Esophagus squamous epithelium (tissue), 5 donors: Measurements from ENCODE around the gene NLRP5. TPM values are rescaled to one million over a fixed set of nuclear protein-coding genes. Genes with fewer than 3 reads are reported as not detected.
"Not testable (repeated sequence)": the region's sequence is repeated elsewhere in the genome, so short reads cannot be mapped to it uniquely, and the experiment has no call there.

ENCODE experiments used
- DNase-seq: peaks from one replicate; lab custom pipeline; 2025; lab: John Stamatoyannopoulos, UW
- H3K27ac ChIP-seq, 4 donors: fragments of 200-600 bp; sonication (generic); one replicate each; pipeline ENCODE4 v1.5.1; 2016 to 2019; ENCODE audit warnings: mild to moderate bottlenecking in 1 of 4
- H3K27me3 ChIP-seq, 4 donors: fragments of 200-600 bp; sonication (generic); 1 replicate in 3 of 4; 2 replicates in 1 of 4; pipeline versions ENCODE4 v1.5.1 to v1.6.0; 2017 to 2021; ENCODE audit warnings: antibody characterized with exemption in 1 of 4
- H3K36me3 ChIP-seq, 3 donors: fragments of 200-600 bp; sonication (generic); one replicate each; pipeline ENCODE4 v1.5.1; 2016 to 2019
- H3K4me1 ChIP-seq, 3 donors: fragments of 200-600 bp; sonication (generic); one replicate each; pipeline ENCODE4 v1.5.1; 2017 to 2019
- H3K4me3 ChIP-seq, 4 donors: fragments of 200-600 bp; sonication (generic); 1 replicate in 3 of 4; 2 replicates in 1 of 4; pipeline ENCODE4 v1.5.1; 2016 to 2019; ENCODE audit warnings: mild to moderate bottlenecking in 2 of 4, moderate library complexity in 1 of 4
- H3K9me3 ChIP-seq, 3 donors: fragments of 200-600 bp; sonication (generic); one replicate each; pipeline ENCODE4 v1.5.1; 2016 to 2019
- CTCF ChIP-seq, 6 experiments: fragments of 450-650 bp in 4 of 6; fragments of 200-600 bp in 2 of 6; sonication (generic) in 2 of 6; IDR thresholded peaks; one replicate each; pipeline ENCODE4 v1.5.1; 2016 to 2019; ENCODE audit warnings: antibody characterized with exemption in 6 of 6, mild to moderate bottlenecking in 4 of 6, moderate library complexity in 4 of 6
- POLR2A ChIP-seq, 4 donors: fragments of 450-650 bp; IDR thresholded peaks; one replicate each; pipeline ENCODE4 v1.6.1; 2017; ENCODE audit warnings: antibody characterized with exemption in 4 of 4, mild to moderate bottlenecking in 4 of 4, moderate library complexity in 3 of 4
- WGBS, 2 donors: methylation state at CpG; one replicate each; pipeline ENCODE4 v1.1.5; 2018; 5-methylcytosine and 5-hydroxymethylcytosine counted together
- intact Hi-C: fragments of 100-400 bp; cut with DNase I; formaldehyde crosslinking; loops from one replicate; pipeline ENCODE4 v1.15.0; 2022
- total RNA-seq, 4 donors: library from RNA; depleted of rRNA; stranded (reverse); fragments of >200 nt; gene quantifications; one replicate each; pipeline ENCODE4 v1.1.0, GENCODE V29; 2016
- donor health status: DM: yes; HTN: yes; CAD: no.

Gene NLRP5
- total RNA-seq, 4 donors from 2014 or later, result not detected

GRCh38 chr19:55985254-55985653 lies 1.3 kb upstream of the NLRP5 start:
- Histone ChIP-seq H3K9me3 (peaks cover 0 to 16% (median 0%) of the 10 kb centered on the region in 3 donors), H3K4me1 (no peaks in the 10 kb centered on the region), H3K36me3 (no peaks in the 10 kb centered on the region), H3K4me3 (no peak overlapping the region), H3K27ac (no peak overlapping the region), H3K27me3 (no peaks in the 10 kb centered on the region)
- DNase-seq, result no peak
- 60 to 63% methylated on average over 1 of the region's 1 CpG for WGBS, 2 donors
- no peak for TF ChIP-seq POLR2A (IDR thresholded peaks at IDR 0.05)
- intact Hi-C loops, result no loop called here

- TF ChIP-seq POLR2A (IDR thresholded peaks at IDR 0.05) (no peak), CTCF (IDR thresholded peaks at IDR 0.05) (no peak)
- 78 to 87% methylated on average over 5 of the region's 5 CpGs for WGBS, 2 donors
- intact Hi-C loops, result no loop called here
- Histone ChIP-seq H3K4me1 (no peaks in the 10 kb centered on the region), H3K27ac (no peak overlapping the region), H3K27me3 (no peaks in the 10 kb centered on the region), H3K4me3 (no peak overlapping the region), H3K9me3 (peaks cover 0 to 9% (median 0%) of the 10 kb centered on the region in 3 donors), H3K36me3 (no peaks in the 10 kb centered on the region)
- DNase-seq, result no peak
Observed at GRCh38 chr19:55990831-55991230, 4.3 kb downstream of the NLRP5 start.

GRCh38 chr19:55993492-55993891 lies 6.9 kb downstream of the NLRP5 start:
- TF ChIP-seq POLR2A (IDR thresholded peaks at IDR 0.05), result no peak
- TF ChIP-seq CTCF (IDR thresholded peaks at IDR 0.05), result no peak
- Histone ChIP-seq H3K4me3 (no peak overlapping the region), H3K4me1 (no peaks in the 10 kb centered on the region), H3K9me3 (peaks cover 0 to 12% (median 0%) of the 10 kb centered on the region in 3 donors), H3K27ac (no peak overlapping the region), H3K36me3 (no peaks in the 10 kb centered on the region), H3K27me3 (no peaks in the 10 kb centered on the region)
- 14 to 47% methylated on average over 1 of the region's 1 CpG for WGBS, 2 donors
- DNase-seq, result no peak
- intact Hi-C loops, result no loop called here

GRCh38 chr19:56014765-56015164 lies 28.2 kb downstream of the NLRP5 start:
- H3K27ac ChIP-seq, result no peak overlapping the region
- intact Hi-C loops, result no loop called here
- WGBS, 2 donors, result 11 to 67% methylated on average over 1 of the region's 1 CpG

GRCh38 chr19:56015756-56016155 lies 29.2 kb downstream of the NLRP5 start:
- 19 to 37% methylated on average over 5 of the region's 5 CpGs for WGBS, 2 donors
- Histone ChIP-seq H3K4me3 (no peak overlapping the region), H3K9me3 (peaks cover 0 to 6% (median 0%) of the 10 kb centered on the region in 3 donors), H3K4me1 (no peaks in the 10 kb centered on the region), H3K27me3 (no peaks in the 10 kb centered on the region), H3K36me3 (no peaks in the 10 kb centered on the region), H3K27ac (no peak overlapping the region)
- intact Hi-C loops, result no loop called here
- no peak for DNase-seq
- TF ChIP-seq POLR2A (IDR thresholded peaks at IDR 0.05) (no peak), CTCF (IDR thresholded peaks at IDR 0.05) (no peak)

More at GRCh38 chr19:56014765-56015164, 28.2 kb downstream of the NLRP5 start:
- no peak for DNase-seq
- no peak overlapping the region for H3K4me3 ChIP-seq
- no peaks in the 10 kb centered on the region for H3K4me1 ChIP-seq
- peaks cover 0 to 7% (median 0%) of the 10 kb centered on the region in 3 donors for H3K9me3 ChIP-seq
- H3K27me3 ChIP-seq, result no peaks in the 10 kb centered on the region
- H3K36me3 ChIP-seq, result no peaks in the 10 kb centered on the region
- TF ChIP-seq POLR2A (IDR thresholded peaks at IDR 0.05), result no peak
- TF ChIP-seq CTCF (IDR thresholded peaks at IDR 0.05), result no peak

- intact Hi-C loops, H3K27ac ChIP-seq, H3K4me3 ChIP-seq, H3K9me3 ChIP-seq, DNase-seq, H3K27me3 ChIP-seq, H3K4me1 ChIP-seq, H3K36me3 ChIP-seq: not testable (repeated sequence)
- WGBS, 2 donors, result 29 to 72% methylated on average over 1 to 2 of the region's 2 CpGs
Observed at GRCh38 chr19:56019325-56019724, 32.8 kb downstream of the NLRP5 start.

GRCh38 chr19:56020355-56020975 lies 33.9 kb downstream of the NLRP5 start:
- 53 to 72% methylated on average over 5 to 7 of the region's 7 CpGs for WGBS, 2 donors
- H3K4me3 ChIP-seq, DNase-seq, intact Hi-C loops, H3K27me3 ChIP-seq, H3K4me1 ChIP-seq, H3K36me3 ChIP-seq, H3K27ac ChIP-seq, H3K9me3 ChIP-seq: not testable (repeated sequence)
